ENCODE measurements around the gene IL3.
A peak's percentile ranks its signal among the peaks of the same experiment; 100 is the strongest.
"Not testable (repeated sequence)": the region's sequence is repeated elsewhere in the genome, so short reads cannot be mapped to it uniquely, and the experiment has no call there.

The IL3 gene

DNA sequence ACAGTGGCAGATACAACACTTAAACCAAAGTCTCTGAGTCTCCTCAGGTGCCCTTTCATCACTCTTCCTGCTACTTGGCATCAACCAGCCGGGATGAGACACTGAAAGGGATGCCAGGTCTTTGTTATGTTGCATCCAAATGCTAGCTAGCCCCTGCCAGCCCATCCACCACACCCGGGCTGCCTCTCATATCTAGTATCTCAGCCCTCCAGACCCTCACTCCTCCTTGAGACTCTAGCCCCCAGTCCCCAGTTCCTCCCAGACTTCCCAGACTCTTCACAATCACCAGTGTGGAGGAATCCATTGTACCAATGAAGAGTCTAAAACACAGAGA, 34.6 kb downstream of the IL3 start:
- DNase-seq (ENCODE audit: low read depth) = no peak

GRCh38 chr5:132095424-132095972, 35.0 kb downstream of the IL3 start:
- no peak for DNase-seq (ENCODE audit: low read depth)

- DNase-seq (ENCODE audit: low read depth) = no peak
Observed at GRCh38 chr5:132096904-132097303, 36.4 kb downstream of the IL3 start.

GRCh38 chr5:132098151-132098594, 37.7 kb downstream of the IL3 start:
- no peak for DNase-seq (ENCODE audit: low read depth)

- no peak for DNase-seq (ENCODE audit: low read depth)
Observed at GRCh38 chr5:132098621-132099020, 38.2 kb downstream of the IL3 start.

DNA sequence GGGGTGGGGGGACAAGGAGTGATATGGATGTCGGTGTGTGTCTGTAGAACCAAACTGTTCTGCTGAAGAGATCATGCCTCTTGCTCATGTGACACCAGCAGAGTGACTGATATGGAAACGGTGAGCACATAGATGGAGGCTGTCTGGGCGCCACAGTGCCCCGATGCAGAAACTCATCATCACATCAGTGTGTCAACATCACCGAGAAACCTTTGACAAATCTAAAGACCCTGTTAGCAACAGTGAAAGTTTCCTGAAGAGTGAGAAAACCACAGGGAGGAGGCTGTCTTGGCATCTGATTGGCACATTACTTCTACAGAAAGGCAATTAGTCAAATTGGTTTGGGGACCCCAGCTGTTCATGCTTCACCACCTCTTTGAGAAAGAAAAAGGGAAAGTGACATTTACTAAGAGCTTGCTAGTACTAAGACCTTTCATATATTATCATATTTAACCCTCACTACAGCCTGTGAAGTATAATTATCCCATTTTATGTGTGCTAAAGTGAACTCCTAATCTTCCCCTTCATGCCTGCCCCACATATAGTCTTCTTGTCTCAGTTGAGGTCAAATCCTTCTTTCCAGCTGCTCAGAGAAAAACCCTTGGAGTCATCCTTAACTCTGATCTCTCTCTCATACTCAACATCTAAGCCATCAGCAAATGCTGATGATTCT, 38.8 kb downstream of the IL3 start:
- no peak for DNase-seq (ENCODE audit: low read depth)

DNA sequence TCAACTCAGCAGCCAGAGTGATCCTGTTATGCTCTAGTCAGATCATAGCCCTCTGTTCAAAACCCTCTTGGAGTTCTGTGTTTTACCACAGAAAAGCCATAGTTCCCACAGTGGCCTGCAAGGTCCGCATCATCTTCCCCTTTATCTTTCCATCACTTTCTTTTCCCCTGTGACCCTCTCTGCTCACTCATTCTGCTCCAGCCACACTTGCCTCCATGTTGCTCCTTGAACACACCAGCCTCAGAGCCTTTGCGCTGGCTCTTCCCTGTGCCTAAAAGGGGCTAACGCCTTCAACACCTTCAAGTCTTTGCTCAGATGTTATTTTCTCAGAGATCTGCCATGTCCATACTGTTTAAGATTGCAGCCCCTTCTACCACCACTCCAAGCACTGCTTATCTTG, 39.5 kb downstream of the IL3 start:
- DNase-seq (ENCODE audit: low read depth) = no peak

- DNase-seq (ENCODE audit: low read depth) = no peak
Observed at GRCh38 chr5:132100672-132101261, 40.3 kb downstream of the IL3 start.

- no peak for DNase-seq (ENCODE audit: low read depth)
Observed at GRCh38 chr5:132101385-132101880, 41.0 kb downstream of the IL3 start.

DNA sequence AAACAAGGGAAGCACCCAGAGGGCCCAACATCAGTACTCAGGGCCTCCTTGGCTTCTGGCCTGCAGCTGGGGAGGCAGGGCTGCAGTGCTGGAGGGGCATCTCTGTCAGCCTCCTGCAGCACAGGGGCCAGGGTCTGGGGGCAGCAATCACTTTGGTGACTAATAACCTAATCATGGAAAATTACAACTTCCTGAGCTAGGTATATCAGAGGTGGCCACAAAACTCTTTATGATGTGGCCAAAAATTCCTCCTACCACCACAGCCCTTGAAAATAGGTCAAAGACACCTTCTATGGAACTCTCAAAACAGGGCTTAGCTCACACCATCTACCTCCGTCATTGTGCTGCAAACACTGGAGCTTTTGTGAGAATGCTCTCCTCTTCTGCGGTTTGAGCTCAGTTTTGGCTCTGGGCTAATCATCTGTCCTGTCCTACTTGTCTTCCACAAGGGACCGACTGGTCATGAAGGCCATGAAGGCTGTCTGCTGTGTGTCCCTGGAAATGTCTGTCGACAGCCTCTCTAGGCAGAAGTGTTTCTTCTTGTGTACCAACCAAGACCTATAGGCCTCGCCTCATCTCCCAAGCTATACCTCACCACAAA, 41.7 kb downstream of the IL3 start:
- DNase-seq (ENCODE audit: low read depth) = no peak

DNA sequence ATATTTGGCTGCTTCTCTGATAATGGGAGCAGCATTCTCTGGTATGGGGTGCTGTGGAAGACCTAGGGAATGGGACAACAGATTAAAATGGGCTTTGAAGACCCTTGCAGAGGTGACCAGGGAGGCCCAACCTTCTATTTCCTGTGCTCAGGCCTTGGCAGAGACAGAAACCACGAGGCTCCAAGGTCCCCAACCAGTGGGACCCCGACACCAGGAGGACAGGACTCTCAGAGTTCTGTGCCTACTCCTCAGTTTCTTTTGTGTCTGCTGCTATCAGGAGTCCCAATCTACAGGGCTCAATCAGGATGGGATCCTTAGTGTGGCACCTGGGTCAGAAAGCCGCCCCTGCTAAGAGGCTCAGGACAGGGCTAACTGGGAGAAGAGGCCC, 42.5 kb downstream of the IL3 start:
- no peak for DNase-seq (ENCODE audit: low read depth)

- peak; percentile 82 for DNase-seq (ENCODE audit: low read depth)
Observed at GRCh38 chr5:132103332-132103951, 43.0 kb downstream of the IL3 start.

DNA sequence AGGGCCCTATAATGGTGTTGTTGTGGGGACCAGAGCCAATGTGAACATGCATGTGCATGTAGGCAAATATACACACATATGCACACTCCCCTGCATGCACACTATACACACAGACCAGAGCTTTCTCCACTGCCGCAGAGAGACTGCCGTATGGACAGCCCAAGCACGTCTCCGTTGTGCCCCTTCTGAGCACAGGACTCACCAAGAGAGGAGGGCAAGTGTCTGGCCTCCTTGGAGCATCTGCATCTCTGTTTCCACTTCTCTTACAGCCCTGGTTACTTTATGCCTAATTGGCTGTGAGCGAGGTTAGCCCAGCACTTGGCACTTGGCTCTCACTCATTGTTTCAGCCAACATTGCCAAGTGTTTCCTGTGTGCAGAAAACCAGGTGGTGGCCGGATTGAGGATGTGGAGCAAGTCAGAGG, 43.5 kb downstream of the IL3 start:
- no peak for DNase-seq (ENCODE audit: low read depth)

GRCh38 chr5:132104556-132104955, 44.1 kb downstream of the IL3 start:
- no peak for DNase-seq (ENCODE audit: low read depth)

DNA sequence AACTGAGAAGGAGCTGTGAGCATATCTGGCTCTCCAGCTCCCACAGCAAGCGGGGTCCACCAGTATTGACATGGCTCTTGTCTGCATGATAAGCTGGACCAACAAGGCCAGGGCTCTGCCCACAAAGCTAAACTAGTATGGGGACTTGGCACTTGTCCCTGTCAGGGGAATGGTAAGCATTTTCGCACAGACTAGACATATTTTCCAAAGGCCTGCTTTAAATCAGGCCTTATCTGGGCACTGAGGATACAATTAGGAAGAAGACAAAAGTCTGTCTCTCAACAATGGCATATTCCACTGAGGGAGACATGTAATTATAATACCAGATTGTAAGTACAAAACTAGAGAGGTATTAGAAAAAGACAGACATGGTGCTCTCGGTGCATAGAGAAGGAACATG, 45.2 kb downstream of the IL3 start:
- no peak for DNase-seq (ENCODE audit: low read depth)

DNA sequence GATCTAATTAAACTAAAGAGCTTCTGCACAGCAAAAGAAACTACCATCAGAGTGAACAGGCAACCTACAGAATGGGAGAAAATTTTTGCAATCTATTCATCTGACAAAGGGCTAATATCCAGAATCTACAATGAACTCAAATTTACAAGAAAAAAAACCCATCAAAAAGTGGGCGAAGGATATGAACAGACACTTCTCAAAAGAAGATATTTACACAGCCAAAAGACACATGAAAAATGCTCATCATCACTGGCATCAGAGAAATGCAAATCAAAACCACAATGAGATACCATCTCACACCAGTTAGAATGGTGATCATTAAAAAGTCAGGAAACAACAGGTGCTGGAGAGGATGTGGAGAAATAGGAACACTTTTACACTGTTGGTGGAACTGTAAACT, 48.0 kb downstream of the IL3 start:
- not testable (repeated sequence) for DNase-seq (ENCODE audit: low read depth)

DNA sequence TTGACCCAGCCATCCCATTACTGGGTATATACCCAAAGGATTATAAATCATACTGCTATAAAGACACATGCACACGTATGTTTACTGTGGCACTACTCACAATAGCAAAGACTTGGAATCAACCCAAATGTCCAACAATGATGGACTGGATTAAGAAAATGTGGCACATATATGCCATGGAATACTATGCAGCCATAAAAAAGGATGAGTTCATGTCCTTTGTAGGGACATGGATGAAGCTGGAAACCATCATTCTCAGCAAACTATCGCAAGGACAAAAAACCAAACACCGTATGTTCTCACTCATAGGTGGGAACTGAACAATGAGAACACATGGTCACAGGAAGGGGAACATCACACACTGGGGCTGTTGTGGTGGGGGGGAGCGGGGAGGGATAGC, 48.5 kb downstream of the IL3 start:
- DNase-seq (ENCODE audit: low read depth) = not testable (repeated sequence)

DNA sequence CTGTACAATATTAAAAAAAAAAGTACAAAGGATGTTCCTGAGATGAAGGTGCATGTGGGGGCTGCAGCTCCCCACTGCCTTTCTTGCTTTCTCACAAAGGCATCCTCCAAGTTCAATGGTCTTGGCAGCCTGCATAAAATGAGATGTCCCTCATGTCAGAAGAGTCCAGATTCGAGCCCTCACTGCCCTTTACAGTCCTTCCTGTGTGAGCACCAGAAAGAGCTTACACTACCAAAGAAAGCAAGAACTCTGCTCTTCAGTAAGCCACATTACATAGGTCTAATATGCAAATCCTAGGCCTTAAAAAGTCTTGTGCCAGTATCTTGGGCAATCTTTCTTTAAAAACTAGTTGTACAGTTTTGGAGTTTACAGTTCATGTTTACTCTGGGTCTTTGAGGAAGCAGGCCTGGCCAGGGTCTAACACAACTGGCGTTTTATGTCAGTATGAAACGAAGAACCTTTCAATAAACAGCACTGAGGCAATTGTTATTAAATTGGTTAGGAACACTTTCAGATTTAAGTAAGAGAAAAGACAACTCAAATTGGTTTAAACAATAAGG, 49.1 kb downstream of the IL3 start:
- no peak for DNase-seq (ENCODE audit: low read depth)

GRCh38 chr5:132110195-132110594, 49.7 kb downstream of the IL3 start:
- no peak for DNase-seq (ENCODE audit: low read depth)

GRCh38 chr5:132110930-132111329, 50.5 kb downstream of the IL3 start:
- DNase-seq (ENCODE audit: low read depth) = no peak

DNA sequence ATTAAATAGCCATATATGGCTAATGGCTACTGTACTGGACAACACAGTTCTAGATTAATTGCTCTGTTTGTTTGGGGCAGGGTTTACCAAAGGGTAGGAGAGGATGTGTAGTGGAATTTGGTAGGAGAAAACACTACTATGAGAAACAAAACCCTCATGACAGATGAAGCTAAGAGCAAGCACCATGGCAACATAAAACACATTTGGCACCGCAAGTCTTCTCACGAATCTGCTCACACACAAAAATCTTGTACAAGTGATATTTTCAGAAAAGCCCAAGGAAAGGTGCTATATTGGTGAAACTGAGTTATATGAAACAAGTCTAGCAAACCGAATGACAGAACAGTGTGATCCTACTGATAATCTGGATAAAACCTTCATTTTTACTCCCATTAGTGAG, 51.7 kb downstream of the IL3 start:
- no peak for DNase-seq (ENCODE audit: low read depth)

Measured in HS-27A (cell line).